CD4-positive, alpha-beta T cell treated with Interleukin-17A for 1 hour (primary cell): ENCODE measurements around the gene CIDEC.
"Not testable (repeated sequence)": the region's sequence is repeated elsewhere in the genome, so short reads cannot be mapped to it uniquely, and the experiment has no call there.

Source experiments
- DNase-seq: peaks from one replicate; pipeline ENCODE4 v3.0.0-alpha.2; 2020

The CIDEC gene

GRCh38 chr3:9872067-9872466 lies 8.0 kb downstream of the CIDEC start:
- not testable (repeated sequence) for DNase-seq

- no peak for DNase-seq
These were observed 9.1 kb downstream of the CIDEC start for GRCh38 chr3:9870978-9871377.

DNA sequence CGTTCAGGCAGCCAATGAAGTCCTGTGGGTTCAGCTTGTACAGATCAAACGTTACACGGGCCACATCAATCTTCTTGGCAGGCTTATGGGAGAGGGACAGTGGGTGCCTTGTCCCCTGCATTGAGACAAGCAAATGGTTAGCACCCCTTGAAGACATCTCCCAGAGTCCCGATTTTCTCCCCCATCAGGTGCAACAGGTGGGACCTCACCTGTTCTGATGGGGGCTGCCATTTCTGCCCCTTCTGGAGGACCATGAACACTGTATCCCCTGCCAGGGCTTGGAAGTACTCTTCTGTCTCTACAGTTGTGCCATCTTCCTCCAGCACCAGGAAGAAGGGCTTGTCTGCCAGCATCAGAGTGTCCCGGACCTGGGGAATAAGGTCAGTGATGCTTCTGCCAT lies 10.1 kb downstream of the CIDEC start:
- no peak for DNase-seq

DNA sequence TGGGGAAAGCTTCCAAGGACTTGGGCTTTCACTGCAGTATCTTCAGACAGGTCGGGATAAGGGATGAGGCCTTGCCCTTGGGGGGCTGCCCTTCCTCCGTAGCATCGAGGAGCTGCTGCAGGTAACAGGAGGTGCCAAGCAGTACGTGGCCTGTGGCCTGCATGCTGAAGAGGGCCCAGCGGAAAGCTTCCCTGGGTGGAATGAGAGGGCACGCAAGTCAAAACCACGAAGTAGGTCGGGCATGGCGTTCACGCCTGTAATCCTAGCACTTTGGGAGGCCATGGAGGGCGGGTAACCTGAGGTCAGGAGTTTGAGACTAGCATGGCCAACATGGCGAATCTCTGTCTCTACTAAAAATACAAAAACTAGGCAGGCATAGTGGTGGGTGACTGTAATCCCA lies 12.9 kb downstream of the CIDEC start:
- DNase-seq = no peak

DNA sequence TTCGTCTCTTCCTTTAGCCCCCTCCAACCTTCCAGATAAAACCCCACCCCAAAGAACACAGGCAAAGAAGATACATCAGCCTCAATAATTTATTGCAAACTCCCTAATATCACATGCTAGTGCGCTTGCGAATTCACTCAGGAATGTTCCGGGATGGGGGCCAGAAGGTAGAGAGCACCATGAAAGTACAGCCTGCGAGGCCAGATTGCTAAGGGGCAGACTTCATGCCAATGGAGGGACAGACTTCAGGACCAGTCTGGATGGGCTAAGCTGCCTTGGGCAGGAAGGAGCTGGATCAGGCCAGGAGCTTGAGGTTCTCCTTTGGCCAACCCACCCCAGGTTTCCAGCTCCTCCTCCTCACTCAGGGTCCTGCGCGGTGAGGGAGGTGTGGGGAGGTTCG lies 13.4 kb downstream of the CIDEC start:
- DNase-seq = no peak

DNA sequence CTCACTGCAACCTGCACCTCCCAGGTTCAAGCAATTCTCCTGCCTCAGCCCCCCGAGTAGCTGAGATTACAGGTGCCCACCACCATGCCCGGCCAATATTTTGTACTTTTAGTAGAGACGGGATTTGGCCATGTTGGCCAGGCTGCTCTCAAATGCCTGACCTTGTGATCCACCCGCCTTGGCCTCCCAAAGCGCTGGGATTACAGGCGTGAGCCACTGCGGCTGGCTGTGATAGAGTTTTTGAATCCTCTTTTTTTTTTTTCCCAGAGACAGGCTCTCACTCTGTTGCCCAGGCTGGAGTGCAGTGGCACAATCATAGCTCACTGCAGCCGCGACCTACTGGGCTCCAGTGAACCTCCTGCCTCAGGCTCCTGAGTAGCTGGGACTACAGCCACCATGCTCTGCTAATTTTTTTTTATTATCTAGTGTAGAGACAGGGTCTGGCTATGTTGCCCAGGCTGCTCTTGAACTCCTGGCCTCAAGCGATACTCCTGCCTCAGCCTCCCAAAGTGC lies 14.9 kb downstream of the CIDEC start:
- DNase-seq = not testable (repeated sequence)

DNA sequence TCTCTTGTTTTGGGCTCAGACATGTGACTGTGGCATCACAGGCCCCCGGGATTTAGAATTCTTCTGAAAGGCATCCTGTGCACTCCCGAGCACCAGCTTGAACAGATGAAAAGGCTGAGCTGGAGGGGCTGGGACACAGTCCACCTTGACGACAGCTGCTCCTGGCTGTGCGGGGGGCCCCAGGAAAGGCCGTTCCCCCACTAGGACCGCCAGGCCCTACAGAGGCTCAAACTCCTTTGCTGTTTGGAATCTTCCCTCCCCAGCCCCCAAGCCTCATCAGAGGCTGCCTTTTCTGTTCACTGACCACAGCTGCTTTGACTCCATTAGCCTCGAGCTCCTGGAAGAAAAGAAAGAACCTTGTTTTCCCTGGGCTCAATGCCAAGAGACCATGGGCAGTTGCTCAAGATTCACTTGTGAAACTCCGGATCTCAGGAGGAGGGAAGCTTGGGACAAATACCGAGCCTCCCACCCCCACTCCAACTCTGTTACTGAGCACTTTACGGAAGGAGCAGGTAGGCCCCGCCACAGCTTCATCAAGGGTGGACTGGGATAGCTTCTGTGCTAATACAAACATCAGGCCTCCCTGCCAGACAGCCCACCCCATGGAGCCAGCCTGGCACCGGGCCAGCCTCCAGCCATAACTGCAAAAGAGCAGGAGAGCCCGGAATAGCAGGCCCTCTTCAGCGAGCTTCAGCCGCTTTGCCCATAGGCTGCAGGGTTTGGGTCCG lies 15.7 kb downstream of the CIDEC start:
- DNase-seq = no peak

DNA sequence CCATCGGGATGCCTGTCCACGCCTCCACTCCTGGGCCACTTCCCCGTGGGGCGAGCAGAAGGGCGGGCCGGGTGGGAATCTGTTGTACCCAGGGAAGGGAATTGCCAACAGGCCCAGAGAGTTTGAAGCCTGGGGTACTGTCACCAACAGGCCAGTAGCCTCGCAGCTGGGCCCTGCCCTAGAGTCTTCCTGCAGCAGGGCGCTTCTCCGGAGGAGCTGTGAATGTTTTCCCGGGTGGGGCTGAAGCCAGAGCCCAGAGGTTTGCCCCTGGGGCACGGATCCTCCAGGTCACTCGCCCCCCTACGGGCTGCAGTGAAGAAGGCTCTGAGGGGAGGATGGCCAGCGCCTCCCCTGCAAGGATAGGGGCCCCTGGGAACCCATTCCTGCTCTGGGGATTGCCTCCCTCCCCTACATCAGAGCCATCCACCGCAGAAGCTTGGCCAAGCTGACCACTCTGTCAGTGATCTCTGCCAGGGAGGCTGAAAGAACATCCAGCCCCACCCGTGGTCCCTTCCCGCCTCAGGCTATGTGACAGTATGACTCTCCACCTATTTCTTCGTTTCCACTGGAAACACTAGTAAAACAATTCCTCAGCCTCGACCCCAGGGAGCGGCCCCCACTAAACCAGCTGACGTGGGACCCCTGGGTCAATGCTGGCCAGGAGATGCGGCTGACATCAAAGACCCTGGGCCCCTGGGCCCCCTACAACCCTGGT lies 16.8 kb downstream of the CIDEC start:
- DNase-seq = no peak

DNA sequence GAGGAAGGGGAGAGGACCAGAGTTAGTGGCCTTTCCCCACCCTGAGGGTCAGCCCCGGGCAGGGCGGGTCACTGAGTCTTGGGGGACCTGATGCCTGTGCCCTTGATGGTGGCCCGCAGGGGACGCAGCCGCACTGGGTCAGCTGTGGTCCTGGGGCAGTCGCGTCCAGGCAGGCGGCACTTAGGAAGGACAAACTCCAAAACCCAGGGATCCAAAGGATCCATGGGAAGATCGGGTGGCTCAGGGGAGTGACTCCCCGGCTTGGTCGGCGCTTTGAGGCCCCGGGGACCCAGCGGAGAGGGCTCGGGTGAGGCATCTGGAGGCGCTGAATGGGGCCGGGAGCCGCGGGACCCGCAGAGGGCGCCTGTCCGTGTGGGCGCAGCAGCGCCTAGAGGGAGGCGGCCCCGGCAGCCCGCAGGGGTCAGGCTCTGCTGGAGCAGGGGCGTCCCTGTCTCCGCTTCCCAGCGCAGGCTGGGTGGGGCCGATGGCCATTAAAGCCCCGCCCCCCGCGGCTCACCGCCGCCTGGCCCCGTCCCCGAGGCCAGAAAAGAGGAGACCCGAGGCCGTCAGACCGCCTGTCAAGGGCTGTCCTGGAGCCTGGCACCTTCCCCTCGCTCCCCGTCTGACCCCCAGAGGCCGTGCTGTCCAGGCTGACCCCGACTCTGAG lies 17.5 kb downstream of the CIDEC start:
- DNase-seq = peak; percentile 21

DNA sequence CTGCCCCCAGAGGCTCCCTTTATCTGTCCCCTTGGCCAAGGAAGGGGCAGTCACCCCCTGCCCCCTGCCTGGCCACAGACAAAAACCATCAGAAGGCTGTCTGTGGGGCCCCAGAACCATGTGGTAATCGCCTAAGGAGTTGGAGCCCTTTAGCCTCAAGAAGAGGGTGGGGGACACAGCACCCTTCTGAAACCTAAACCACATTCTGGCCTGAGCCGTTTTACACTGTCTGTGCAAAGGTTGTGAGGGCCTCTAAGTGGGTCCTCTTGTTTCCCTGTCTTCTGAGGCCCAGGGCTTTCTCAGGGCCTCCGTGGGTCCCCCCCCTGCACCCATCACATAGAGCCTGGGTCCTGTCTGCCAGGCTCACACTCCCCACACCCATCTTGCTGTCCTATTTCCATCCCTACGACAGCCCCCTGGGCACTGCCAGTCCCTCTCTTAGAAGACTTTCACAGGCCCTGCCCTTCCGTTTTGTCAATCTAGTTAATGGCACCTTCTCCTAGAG lies 18.4 kb downstream of the CIDEC start:
- DNase-seq = no peak

GRCh38 chr3:9861201-9861600 lies 18.9 kb downstream of the CIDEC start:
- DNase-seq = no peak

DNA sequence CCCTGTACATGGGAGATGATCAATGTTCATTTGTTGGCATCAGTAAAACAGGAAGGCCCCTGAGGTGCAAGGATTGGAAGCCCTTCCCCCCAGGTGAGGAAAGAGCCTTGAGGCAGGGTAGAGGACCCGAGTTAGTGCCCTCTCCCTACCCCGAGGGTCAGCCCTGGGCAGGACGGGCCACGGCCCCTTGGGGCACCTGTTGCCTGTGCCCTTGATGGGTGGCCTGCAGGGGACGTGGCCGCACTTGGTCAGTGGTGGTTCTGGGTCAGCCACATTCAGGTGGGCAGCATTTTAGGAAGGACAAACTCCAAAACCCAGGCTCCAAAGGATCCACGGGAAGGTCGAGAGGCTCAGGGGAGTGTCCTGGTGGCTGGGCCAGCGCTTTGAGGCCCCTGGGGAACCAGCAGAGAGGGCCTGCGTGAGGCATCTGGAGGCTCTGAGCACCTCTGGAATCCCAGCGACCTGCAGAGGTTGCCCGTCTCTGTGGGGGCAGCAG lies 20.5 kb downstream of the CIDEC start:
- no peak for DNase-seq

- no peak for DNase-seq
These were observed 24.5 kb downstream of the CIDEC start for GRCh38 chr3:9855594-9855993.

DNA sequence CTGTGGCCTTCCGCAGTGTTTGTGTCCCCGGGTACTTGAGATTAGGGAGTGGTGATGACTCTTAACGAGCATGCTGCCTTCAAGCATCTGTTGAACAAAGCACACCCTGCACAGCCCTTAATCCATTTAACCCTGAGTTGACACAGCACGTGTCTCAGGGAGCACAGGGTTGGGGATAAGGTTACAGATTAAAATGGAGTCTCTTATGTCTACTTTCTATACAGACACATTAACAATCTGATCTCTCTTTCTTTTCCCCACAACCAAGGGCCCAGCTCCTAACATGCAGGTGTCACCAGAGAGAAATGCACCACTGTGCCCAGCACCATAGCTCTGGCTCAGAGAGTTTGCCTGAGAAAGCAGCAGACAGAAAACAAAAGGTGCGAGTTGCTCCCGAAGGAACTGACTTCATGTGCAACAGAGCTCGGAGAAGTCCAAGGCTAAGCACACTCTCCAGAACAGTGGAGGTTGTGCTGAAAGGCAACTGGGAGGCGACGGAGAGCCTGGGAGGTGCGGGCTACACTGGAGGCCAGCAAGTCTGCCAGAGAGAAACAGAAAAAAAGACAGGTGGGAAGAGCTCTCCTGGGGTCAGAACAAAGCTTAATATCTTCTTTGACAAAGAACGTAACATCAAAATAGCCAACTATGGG lies 25.6 kb downstream of the CIDEC start:
- DNase-seq = not testable (repeated sequence)

DNA sequence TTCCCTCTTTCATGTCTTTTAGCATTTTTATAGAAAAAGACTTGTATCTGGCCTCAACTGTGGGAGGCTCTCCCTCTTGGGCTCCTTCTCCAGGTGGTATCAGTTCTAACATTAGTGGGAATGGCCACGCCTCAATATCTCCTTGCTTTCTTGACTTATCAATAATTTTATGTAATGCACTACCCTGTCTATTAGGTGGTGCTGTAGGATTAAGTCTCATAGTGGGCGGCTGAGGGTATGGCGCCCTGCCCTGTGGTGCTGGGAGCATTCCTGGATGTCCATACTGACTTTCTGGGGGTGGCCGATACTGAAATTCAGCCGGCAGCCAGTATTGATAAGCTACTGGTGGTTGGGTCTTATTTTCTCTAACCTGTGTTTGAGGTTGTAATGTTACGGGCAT lies 27.5 kb downstream of the CIDEC start:
- no peak for DNase-seq

DNA sequence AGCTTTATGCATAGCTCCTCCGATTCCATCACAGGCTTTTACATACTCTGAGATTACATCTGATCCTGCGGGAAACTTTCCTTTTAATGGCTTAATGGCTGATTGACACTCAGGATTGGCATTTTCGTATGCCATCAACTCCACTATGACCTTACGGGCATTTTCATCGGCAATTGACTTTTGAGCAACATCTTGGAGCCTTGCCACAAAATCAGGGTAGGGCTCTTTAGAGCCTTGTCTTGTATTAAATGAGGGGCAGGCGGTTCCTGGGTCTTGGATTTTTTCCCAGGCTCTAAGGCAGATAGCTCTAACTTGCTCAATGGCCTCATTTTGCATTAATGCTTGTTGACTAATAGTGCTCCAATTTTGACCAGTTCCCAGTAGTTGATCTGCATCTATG lies 28.1 kb downstream of the CIDEC start:
- not testable (repeated sequence) for DNase-seq

GRCh38 chr3:9851383-9851782 lies 28.7 kb downstream of the CIDEC start:
- not testable (repeated sequence) for DNase-seq

GRCh38 chr3:9848860-9849259 lies 31.2 kb downstream of the CIDEC start:
- DNase-seq = peak; percentile 64

DNA sequence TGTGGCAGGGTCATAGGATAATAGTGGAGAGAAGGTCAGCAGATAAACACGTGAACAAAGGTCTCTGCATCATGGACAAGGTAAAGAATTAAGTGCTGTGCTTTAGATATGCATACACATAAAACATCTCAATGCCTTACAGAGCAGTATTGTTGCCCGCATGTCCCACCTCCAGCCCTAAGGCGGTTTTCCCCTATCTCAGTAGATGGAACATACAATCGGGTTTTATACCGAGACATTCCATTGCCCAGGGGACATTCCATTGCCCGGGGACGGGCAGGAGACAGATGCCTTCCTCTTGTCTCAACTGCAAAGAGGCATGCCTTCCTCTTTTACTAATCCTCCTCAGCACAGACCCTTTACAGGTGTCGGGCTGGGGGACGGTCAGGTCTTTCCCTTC lies 32.2 kb downstream of the CIDEC start:
- not testable (repeated sequence) for DNase-seq

DNA sequence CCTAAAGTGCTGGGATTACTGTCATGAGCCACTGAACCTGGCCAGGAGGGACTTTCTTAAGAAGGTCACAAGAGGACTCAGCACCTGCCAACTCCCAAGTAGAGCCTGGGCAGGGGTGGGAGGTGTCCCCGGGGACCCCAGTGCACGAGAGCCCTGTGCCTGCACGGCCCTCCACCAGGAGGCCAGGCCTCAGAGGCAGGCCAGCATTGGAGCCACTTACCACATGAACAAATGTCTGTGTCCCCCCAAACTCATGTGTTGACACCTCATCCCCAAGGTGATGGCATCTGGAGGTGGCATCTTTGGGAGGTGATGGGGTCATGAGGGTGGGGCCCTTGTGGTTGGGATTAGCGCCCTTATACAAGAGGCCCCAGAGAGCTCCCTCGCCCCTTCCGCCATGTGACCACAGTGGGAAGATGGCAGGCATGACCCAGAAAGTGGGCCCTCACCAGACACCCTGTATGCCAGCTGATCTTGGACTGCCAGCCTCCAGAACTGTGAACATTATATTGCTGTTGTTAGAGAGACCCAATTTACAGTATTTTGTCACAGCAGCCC lies 33.0 kb downstream of the CIDEC start:
- no peak for DNase-seq

- DNase-seq = no peak
These were observed 33.8 kb downstream of the CIDEC start for GRCh38 chr3:9846231-9846630.

DNA sequence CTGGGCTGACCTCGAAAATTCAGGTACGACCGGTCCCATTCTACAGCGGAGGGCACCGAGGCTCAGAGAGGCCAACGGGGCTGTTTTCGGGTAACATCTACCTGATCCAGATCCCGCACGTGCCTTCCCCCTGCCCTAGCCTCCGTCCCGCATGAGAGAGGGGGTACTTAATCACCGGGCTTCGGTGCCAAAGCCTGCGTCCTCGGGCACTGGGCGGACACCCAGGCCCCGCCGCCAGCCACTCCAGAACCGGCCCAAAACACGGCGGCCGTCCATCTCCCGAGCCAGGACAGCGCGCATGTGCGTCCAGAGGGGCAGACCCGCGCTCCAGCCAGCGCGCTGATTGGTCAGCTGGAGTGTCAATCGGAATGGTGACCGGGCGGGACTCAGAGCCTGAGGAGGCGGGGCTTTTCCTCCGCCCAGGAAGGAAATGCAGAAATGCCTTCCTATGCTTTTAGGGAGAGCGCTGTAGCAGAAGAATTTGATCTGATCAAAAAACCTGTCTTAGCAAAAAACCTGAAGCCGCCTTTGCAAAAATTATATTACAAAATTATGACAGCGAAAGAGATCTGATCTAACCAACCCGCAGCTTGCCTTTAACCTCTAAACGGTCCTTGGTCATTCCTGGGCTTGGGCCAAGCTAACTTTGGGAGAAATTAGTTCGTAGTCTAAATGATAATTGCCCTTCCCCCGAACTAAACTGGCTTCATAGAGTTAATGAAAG lies 36.2 kb downstream of the CIDEC start, which contains the start of gene RPUSD3:
RPUSD3 (minus strand) TSS at position 294 of the 724 bp plus-strand sequence; CDS start at position 276, 18 bp downstream.
- DNase-seq = peak; percentile 96
